H1 (cell line): ENCODE measurements around the gene C5orf58.

Experiments
- CREB1 ChIP-seq: IDR thresholded peaks from 2 replicates; pipeline ENCODE4 v1.6.1; 2012; ENCODE audit warnings: inconsistent platforms
- JUN ChIP-seq: IDR thresholded peaks from 2 replicates; pipeline ENCODE4 v1.6.1; 2011; ENCODE audit warnings: low read depth, mild to moderate bottlenecking, improper control_type of control experiment, low read length
- RAD21 ChIP-seq, 2 experiments: IDR thresholded peaks in 1 of 2; conservative IDR thresholded peaks in 1 of 2; 2 replicates each; pipeline ENCODE4 v1.6.1; 2011; ENCODE audit warnings: low read depth in 2 of 2, low read length in 2 of 2, improper control_type of control experiment in 1 of 2, inconsistent platforms in 1 of 2, mild to moderate bottlenecking in 1 of 2, moderate library complexity in 1 of 2
- RNF2 ChIP-seq: fragments of 200-900, 300-1000 bp; sonication (generic); IDR thresholded peaks from 2 replicates; pipeline ENCODE4 v1.7.1; 2016; ENCODE audit warnings: borderline replicate concordance, low read depth, mild to moderate bottlenecking, antibody characterized with exemption, low read length; ENCODE audit not compliant: poor library complexity, severe bottlenecking; ENCODE audit errors: missing control alignments
- USF2 ChIP-seq: IDR thresholded peaks from 2 replicates; pipeline ENCODE4 v1.6.1; 2011; ENCODE audit warnings: low read length, improper control_type of control experiment
- TF ChIP-seq, protein P1 (sequence below), 3 experiments: IDR thresholded peaks; 1 replicate in 2 of 3; 2 replicates in 1 of 3; pipeline versions ENCODE4 v1.5.1 to v1.6.1; 2011; ENCODE audit warnings: low read length in 3 of 3, mild to moderate bottlenecking in 3 of 3, inconsistent platforms in 2 of 3, low read depth in 1 of 3, moderate library complexity in 1 of 3; ENCODE audit not compliant: insufficient read depth in 1 of 3; ENCODE audit errors: control extremely low read depth in 1 of 3

GRCh38 chr5:170284231-170284630 is 51.4 kb downstream of the C5orf58 start:
- TF ChIP-seq USF2 (no peak), RAD21 (IDR thresholded peaks at IDR 0.05 in 1 of 2, conservative IDR thresholded peaks at IDR 0.05 in 1 of 2; ENCODE audit: low read depth in 2 of 2, low read length in 2 of 2) (no peak), CREB1 (no peak), RNF2 (no peak), JUN (no peak)
- TF ChIP-seq, protein P1, sequence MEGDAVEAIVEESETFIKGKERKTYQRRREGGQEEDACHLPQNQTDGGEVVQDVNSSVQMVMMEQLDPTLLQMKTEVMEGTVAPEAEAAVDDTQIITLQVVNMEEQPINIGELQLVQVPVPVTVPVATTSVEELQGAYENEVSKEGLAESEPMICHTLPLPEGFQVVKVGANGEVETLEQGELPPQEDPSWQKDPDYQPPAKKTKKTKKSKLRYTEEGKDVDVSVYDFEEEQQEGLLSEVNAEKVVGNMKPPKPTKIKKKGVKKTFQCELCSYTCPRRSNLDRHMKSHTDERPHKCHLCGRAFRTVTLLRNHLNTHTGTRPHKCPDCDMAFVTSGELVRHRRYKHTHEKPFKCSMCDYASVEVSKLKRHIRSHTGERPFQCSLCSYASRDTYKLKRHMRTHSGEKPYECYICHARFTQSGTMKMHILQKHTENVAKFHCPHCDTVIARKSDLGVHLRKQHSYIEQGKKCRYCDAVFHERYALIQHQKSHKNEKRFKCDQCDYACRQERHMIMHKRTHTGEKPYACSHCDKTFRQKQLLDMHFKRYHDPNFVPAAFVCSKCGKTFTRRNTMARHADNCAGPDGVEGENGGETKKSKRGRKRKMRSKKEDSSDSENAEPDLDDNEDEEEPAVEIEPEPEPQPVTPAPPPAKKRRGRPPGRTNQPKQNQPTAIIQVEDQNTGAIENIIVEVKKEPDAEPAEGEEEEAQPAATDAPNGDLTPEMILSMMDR (IDR thresholded peaks at IDR 0.05; ENCODE audit: control extremely low read depth in 1 of 3, insufficient read depth in 1 of 3, low read depth in 1 of 3, low read length in 3 of 3): no peak
